GM12878 (cell line): ENCODE measurements around the gene CNIH2. TPM values are rescaled to one million over a fixed set of nuclear protein-coding genes. Genes with fewer than 3 reads are reported as not detected.

Experiments used
- ATAC-seq: fragments of 200-7000 bp; cut with Tn5 transposase; 3 replicates; pipeline ENCODE4 v1.9.1; 2020; ENCODE audit warnings: mild to moderate bottlenecking, moderate library complexity
- BruUV-seq: library from RNA; stranded (reverse); fragments of 400-500 nt; replicated peaks from 2 replicates; lab custom pipeline; 2021; lab: Mats Ljungman, UMichigan
- CTCF ChIA-PET: fragments of 300-600 bp; sonication (Branson Sonifier 250); formaldehyde crosslinking; extraction: SDS; loops from one replicate; lab custom pipeline; 2021; ENCODE audit warnings: inconsistent platforms; lab: Yijun Ruan, JAX
- POLR2A ChIA-PET: fragments of 350-600 bp; formaldehyde crosslinking; extraction: SDS; loops from one replicate; lab custom pipeline; 2021; ENCODE audit warnings: inconsistent platforms; lab: Charles Lee
- RAD21 ChIA-PET: fragments of 300-600 bp; sonication (Branson Sonifier 250); formaldehyde crosslinking; loops from one replicate; lab custom pipeline; 2023; ENCODE audit warnings: antibody characterized with exemption; ENCODE audit not compliant: unreplicated experiment; lab: Charles Lee
- SMC1A ChIA-PET: fragments of 300-600 bp; sonication (Branson Sonifier 250); formaldehyde crosslinking; loops from one replicate; lab custom pipeline; 2023; ENCODE audit not compliant: unreplicated experiment, uncharacterized antibody; lab: Charles Lee
- DNase-seq: peaks from one replicate; pipeline ENCODE4 v3.0.0-alpha.2; 2011; ENCODE audit warnings: low read depth, low spot score
- FAIRE-seq: peaks from 3 replicates; lab custom pipeline; 2011; peaks lifted over from hg19 to GRCh38; lab: Jason Lieb, UNC
- H2AFZ ChIP-seq: 2 replicates; pipeline ENCODE4 v1.6.0; 2011; ENCODE audit warnings: low read depth, low read length, control low read depth; ENCODE audit not compliant: control insufficient read depth
- H3K27ac ChIP-seq: 2 replicates; pipeline ENCODE4 v1.5.1; 2011; ENCODE audit warnings: control low read depth; ENCODE audit not compliant: control insufficient read depth, insufficient read depth
- H3K27me3 ChIP-seq, 2 experiments: replicated peaks in 1 of 2; 2 replicates each; pipeline versions ENCODE4 v1.6.0 to v1.6.1; 2011; ENCODE audit warnings: low read length in 1 of 2; ENCODE audit not compliant: control insufficient read depth in 2 of 2, insufficient read depth in 2 of 2
- H3K36me3 ChIP-seq, 2 experiments: 2 replicates each; pipeline ENCODE4 v1.5.1; 2011; ENCODE audit warnings: low read length in 1 of 2; ENCODE audit not compliant: control insufficient read depth in 2 of 2, insufficient read depth in 2 of 2
- H3K4me1 ChIP-seq: 2 replicates; pipeline ENCODE4 v1.6.1; 2011; ENCODE audit warnings: mild to moderate bottlenecking, low read length, moderate library complexity, mixed read lengths; ENCODE audit not compliant: control insufficient read depth, insufficient read depth
- H3K4me2 ChIP-seq: 2 replicates; pipeline ENCODE4 v1.6.0; 2011; ENCODE audit warnings: control low read depth; ENCODE audit not compliant: control insufficient read depth, insufficient read depth
- H3K4me3 ChIP-seq: fragments of 200-600 bp; sonication (generic); 2 replicates; pipeline ENCODE4 v1.5.1; 2016
- H3K79me2 ChIP-seq: 2 replicates; pipeline ENCODE4 v1.6.0; 2011; ENCODE audit warnings: low read length; ENCODE audit not compliant: control insufficient read depth, insufficient read depth
- H3K9ac ChIP-seq: 2 replicates; pipeline ENCODE4 v1.8.0; 2011; ENCODE audit warnings: low read length, control low read depth, mixed read lengths; ENCODE audit not compliant: control insufficient read depth, insufficient read depth
- H3K9me3 ChIP-seq: replicated peaks from 3 replicates; pipeline ENCODE4 v1.5.1; 2011; ENCODE audit warnings: mild to moderate bottlenecking, low read length; ENCODE audit not compliant: control insufficient read depth, insufficient read depth
- H4K20me1 ChIP-seq: 2 replicates; pipeline ENCODE4 v1.6.0; 2011; ENCODE audit not compliant: control insufficient read depth, insufficient read depth
- CHD1 ChIP-seq: IDR thresholded peaks from 2 replicates; pipeline ENCODE4 v1.6.1; 2012; ENCODE audit warnings: low read depth, low read length, improper control_type of control experiment
- EZH2 ChIP-seq: IDR thresholded peaks from 2 replicates; pipeline ENCODE4 v1.6.1; 2012; ENCODE audit warnings: low read depth, mild to moderate bottlenecking, control low read depth, inconsistent platforms, low read length, borderline replicate concordance; ENCODE audit not compliant: control insufficient read depth
- WGBS: methylation state at CpG from one replicate; pipeline ENCODE4 v1.1.6; 2016; ENCODE audit warnings: low lambda C conversion rate; ENCODE audit not compliant: insufficient replicate concordance, insufficient coverage; ENCODE audit errors: missing lambda C conversion rate; 5-methylcytosine and 5-hydroxymethylcytosine counted together
- in situ Hi-C: fragments of 300-500 bp; cut with MboI; formaldehyde crosslinking; loops from 9 replicates; pipeline ENCODE4 v1.14.3; 2018; ENCODE audit warnings: mixed read lengths
- intact Hi-C: fragments of 100-400 bp; cut with micrococcal nuclease; formaldehyde crosslinking; loops from one replicate; pipeline ENCODE4 v1.14.2; 2022; ENCODE audit not compliant: unreplicated experiment
- polyA plus RNA-seq, 11 experiments: library from polyadenylated mRNA; depleted of rRNA in 4 of 11; unstranded in 6 of 11; stranded (reverse) in 5 of 11; fragments of >200 nt; fragmentation: Nextera tagmentation in 4 of 11; fragmentation: Illumina TruSeq in 1 of 11; extraction: Ambion mirVana in 4 of 11; extraction: Trizol in 1 of 11; gene quantifications; 1 replicate in 1 of 11; 2 replicates in 10 of 11; pipeline versions ENCODE4 v1.2.1 to v1.2.3, GENCODE V29; 2011 to 2016; ENCODE audit warnings: inconsistent platforms in 2 of 11, missing spikeins in 2 of 11, low read depth in 1 of 11
- total RNA-seq, 4 experiments: library from RNA; depleted of rRNA in 3 of 4; stranded (reverse); fragments of >200 nt in 3 of 4; fragmentation: Illumina TruSeq in 1 of 4; extraction: Trizol in 1 of 4; gene quantifications; 2 replicates each; pipeline versions ENCODE4 v1.2.1 to v1.2.3, GENCODE V29; 2013 to 2021
- TF ChIP-seq, protein P1 (sequence below), 3 experiments: IDR thresholded peaks in 2 of 3; conservative IDR thresholded peaks in 1 of 3; 2 replicates each; pipeline ENCODE4 v1.5.1; 2011; ENCODE audit warnings: low read depth in 3 of 3, low read length in 3 of 3, mild to moderate bottlenecking in 3 of 3, control low read depth in 2 of 3, moderate library complexity in 2 of 3, inconsistent platforms in 1 of 3, mixed read lengths in 1 of 3; ENCODE audit not compliant: control insufficient read depth in 2 of 3, insufficient read depth in 1 of 3; ENCODE audit errors: extremely low read depth in 1 of 3

CNIH2 gene
- total and polyA plus RNA-seq, 10 of the 15 experiments (the other 5 are each of a cell fraction or from before 2014, with no cell fraction given): 0.07 to 1.3 (median 0.68) TPM; not detected in 2

DNA sequence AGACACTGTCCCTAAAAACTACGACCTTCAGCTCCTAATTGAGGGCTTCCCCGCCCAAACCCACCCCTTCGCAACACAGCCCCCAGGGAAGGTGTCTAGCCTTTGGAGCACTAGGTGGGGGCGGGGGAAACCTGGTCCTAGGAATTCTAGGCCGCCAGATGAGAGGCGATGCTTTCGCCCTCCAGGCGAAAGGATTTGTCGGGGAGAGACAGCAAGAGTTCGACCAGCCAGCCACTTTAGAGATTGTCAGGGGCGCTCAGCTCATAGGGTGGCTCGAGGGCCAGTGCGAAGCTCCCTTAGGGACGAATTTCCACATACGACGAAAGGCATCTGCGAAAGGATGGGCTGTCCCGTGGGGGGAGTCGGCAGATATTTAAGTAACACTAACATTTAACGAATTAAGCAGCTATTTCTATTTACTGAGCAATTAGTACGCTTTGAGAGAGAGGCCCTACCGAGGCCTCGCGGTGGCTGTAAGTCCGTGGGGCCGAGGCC lies 33.5 kb downstream of the CNIH2 start:
- H3K9me3 ChIP-seq: no peaks in the 10 kb centered on the region
- CTCF ChIA-PET: interaction anchor here (0.5 to 6.3 kb wide), 32 partner anchors 9 to 805 kb away, joined by 3 to 166 read pairs (median 6); partner anchors contain the start of genes B4GAT1, BRMS1, DPP3 and MRPL11
- 20% methylated on average over 25 of the region's 26 CpGs for WGBS
- TF ChIP-seq EZH2: no peak
- TF ChIP-seq, protein P1, sequence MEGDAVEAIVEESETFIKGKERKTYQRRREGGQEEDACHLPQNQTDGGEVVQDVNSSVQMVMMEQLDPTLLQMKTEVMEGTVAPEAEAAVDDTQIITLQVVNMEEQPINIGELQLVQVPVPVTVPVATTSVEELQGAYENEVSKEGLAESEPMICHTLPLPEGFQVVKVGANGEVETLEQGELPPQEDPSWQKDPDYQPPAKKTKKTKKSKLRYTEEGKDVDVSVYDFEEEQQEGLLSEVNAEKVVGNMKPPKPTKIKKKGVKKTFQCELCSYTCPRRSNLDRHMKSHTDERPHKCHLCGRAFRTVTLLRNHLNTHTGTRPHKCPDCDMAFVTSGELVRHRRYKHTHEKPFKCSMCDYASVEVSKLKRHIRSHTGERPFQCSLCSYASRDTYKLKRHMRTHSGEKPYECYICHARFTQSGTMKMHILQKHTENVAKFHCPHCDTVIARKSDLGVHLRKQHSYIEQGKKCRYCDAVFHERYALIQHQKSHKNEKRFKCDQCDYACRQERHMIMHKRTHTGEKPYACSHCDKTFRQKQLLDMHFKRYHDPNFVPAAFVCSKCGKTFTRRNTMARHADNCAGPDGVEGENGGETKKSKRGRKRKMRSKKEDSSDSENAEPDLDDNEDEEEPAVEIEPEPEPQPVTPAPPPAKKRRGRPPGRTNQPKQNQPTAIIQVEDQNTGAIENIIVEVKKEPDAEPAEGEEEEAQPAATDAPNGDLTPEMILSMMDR (IDR thresholded peaks at IDR 0.05 in 2 of 3, conservative IDR thresholded peaks at IDR 0.05 in 1 of 3; ENCODE audit: control insufficient read depth in 2 of 3, extremely low read depth in 1 of 3, insufficient read depth in 1 of 3, low read depth in 3 of 3, low read length in 3 of 3): peak in 1 of 3 experiments; percentile 93; a peak in 2 of 6 replicates
- TF ChIP-seq CHD1: no peak
- TF ChIP-seq, all 136 proteins: peak for 1
- peak overlapping the region; percentile 69 for H3K9ac ChIP-seq
- in situ Hi-C loops: no loop called here
- no TSS peak for BruUV-seq
- RAD21 ChIA-PET: interaction anchor here (0.7 to 3.0 kb wide), 27 partner anchors 9 to 1042 kb away, joined by 3 to 49 read pairs (median 4); partner anchors contain the start of genes B4GAT1, MRPL11, PELI3 and POLD4
- H3K36me3 ChIP-seq: no peaks in the 10 kb centered on the region
- peak overlapping the region; percentile 99 for H2AFZ ChIP-seq
- peak overlapping the region; percentile 93 for H3K4me2 ChIP-seq
- H3K4me3 ChIP-seq: peak overlapping the region; percentile 66
- intact Hi-C loops: loop anchor here (2.0 kb wide), 1 partner anchor 77 kb away; no protein-coding TSS in a partner anchor
- DNase-seq: no peak
- no peak for FAIRE-seq
- no peaks in the 10 kb centered on the region; a peak in 1 of 4 replicates for H3K27me3 ChIP-seq
- H3K4me1 ChIP-seq: no peaks in the 10 kb centered on the region; the same call in 1 of the 2 replicates
- no peak for ATAC-seq
- H4K20me1 ChIP-seq: no peaks in the 10 kb centered on the region
- H3K27ac ChIP-seq: peak overlapping the region; percentile 55; the same call in 1 of the 2 replicates
- no peaks in the 10 kb centered on the region for H3K79me2 ChIP-seq
- POLR2A ChIA-PET: interaction anchor here (1.0 to 2.9 kb wide), 11 partner anchors 15 to 1042 kb away, joined by 3 to 19 read pairs (median 6); partner anchors contain the start of genes BRMS1, POLD4, RAB1B and RIN1
- SMC1A ChIA-PET: interaction anchor here (0.6 to 2.8 kb wide), 22 partner anchors 9 to 260 kb away, joined by 3 to 33 read pairs (median 5); partner anchors contain the start of genes MRPL11, NPAS4, RIN1 and SLC29A2
